ENCODE data around the gene BSPRY.

Gene BSPRY

GRCh38 chr9:113416149-113416721 is 66.9 kb downstream of the BSPRY start:
- no peaks in the 10 kb centered on the region for H3K4me1 Mint-ChIP-seq
- ATAC-seq (no peak), DNase-seq (no peak)
- H3K27me3 Mint-ChIP-seq: no peaks in the 10 kb centered on the region
- no peak overlapping the region for H3K27ac Mint-ChIP-seq
- no peaks in the 10 kb centered on the region for H3K9me3 Mint-ChIP-seq
- H3K4me3 Mint-ChIP-seq: no peak overlapping the region

GRCh38 chr9:113417370-113417769 is 68.0 kb downstream of the BSPRY start:
- Mint-ChIP-seq H3K4me3 (no peak overlapping the region), H3K4me1 (no peaks in the 10 kb centered on the region)

More at GRCh38 chr9:113417370-113417769, 68.0 kb downstream of the BSPRY start:
- H3K27me3 Mint-ChIP-seq: no peaks in the 10 kb centered on the region
- no peak overlapping the region for H3K27ac Mint-ChIP-seq
- no peak for ATAC-seq
- no peaks in the 10 kb centered on the region for H3K9me3 Mint-ChIP-seq
- no peak for DNase-seq

Data from stimulated activated naive CD8-positive, alpha-beta T cell treated with anti-CD3 and anti-CD28 coated beads, Interleukin-15, amount 100 ng/mL, for 72 hours (primary cell).